HepG2 (cell line): ENCODE measurements around the gene MCRIP2. TPM values are rescaled to one million over a fixed set of nuclear protein-coding genes. Genes with fewer than 3 reads are reported as not detected.

Experiments used
- HOXA9 ChIP-seq: sonication (generic); formaldehyde crosslinking; IDR thresholded peaks from 2 replicates; pipeline ENCODE4 v1.8.1; 2022; ENCODE audit warnings: missing genetic modification reagents, mild to moderate bottlenecking, moderate library complexity, borderline replicate concordance
- NR2F6 ChIP-seq, 2 experiments: IDR thresholded peaks; 2 replicates each; pipeline ENCODE4 v1.6.1; 2016; ENCODE audit warnings: antibody characterized with exemption in 1 of 2, mild to moderate bottlenecking in 1 of 2
- RAD21 ChIP-seq: fragments of 450-650 bp; formaldehyde crosslinking; IDR thresholded peaks from 2 replicates; pipeline ENCODE4 v1.5.0; 2020; ENCODE audit warnings: mild to moderate bottlenecking
- RBFOX2 ChIP-seq: fragments of 200-400 bp; formaldehyde crosslinking; IDR thresholded peaks from 2 replicates; pipeline ENCODE4 v1.6.1; 2017; ENCODE audit warnings: low read depth, mild to moderate bottlenecking, low read length
- RFXAP ChIP-seq: sonication (generic); formaldehyde crosslinking; IDR thresholded peaks from 2 replicates; pipeline ENCODE4 v1.4.0; 2020; ENCODE audit warnings: missing genetic modification reagents, borderline replicate concordance
- TCF7 ChIP-seq: sonication (generic); IDR thresholded peaks from 2 replicates; pipeline ENCODE4 v1.6.1; 2016; ENCODE audit warnings: antibody characterized with exemption, low read depth
- ZNF205 ChIP-seq: IDR thresholded peaks from 2 replicates; pipeline ENCODE4 v1.6.1; 2018; ENCODE audit warnings: missing biosample characterization, missing genetic modification reagents
- ZNF563 ChIP-seq: sonication (generic); formaldehyde crosslinking; IDR thresholded peaks from 2 replicates; pipeline ENCODE4 v1.8.0; 2022; ENCODE audit warnings: mild to moderate bottlenecking, moderate library complexity, missing genetic modification reagents
- ZNF7 ChIP-seq: IDR thresholded peaks from 2 replicates; pipeline ENCODE4 v1.6.1; 2016; ENCODE audit warnings: missing biosample characterization, missing genetic modification reagents
- polyA plus RNA-seq, 8 experiments: library from polyadenylated mRNA; depleted of rRNA in 3 of 8; stranded (reverse) in 7 of 8; unstranded in 1 of 8; fragments of >200 nt; fragmentation: Illumina TruSeq in 4 of 8; extraction: Trizol in 4 of 8; gene quantifications; 2 replicates each; pipeline versions ENCODE4 v1.2.1 to v1.2.3, GENCODE V29; 2011 to 2016; ENCODE audit warnings: low read depth in 4 of 8, missing spikeins in 1 of 8, mixed read lengths in 1 of 8; ENCODE audit not compliant: insufficient read depth in 1 of 8
- total RNA-seq, 5 experiments: library from RNA; depleted of rRNA; stranded (reverse); fragments of >200 nt; fragmentation: Illumina TruSeq; extraction: Trizol; gene quantifications; 2 replicates each; pipeline ENCODE4 v1.2.3, GENCODE V29; 2016; ENCODE audit warnings: low read depth in 1 of 5
- TF ChIP-seq, protein P1 (sequence below): sonication (generic); formaldehyde crosslinking; IDR thresholded peaks from 2 replicates; pipeline ENCODE4 v1.4.0; 2020; ENCODE audit warnings: missing genetic modification reagents
- TF ChIP-seq, protein P2 (sequence below): IDR thresholded peaks from 2 replicates; pipeline ENCODE4 v1.6.1; 2016; ENCODE audit warnings: missing compliant biosample characterization, missing genetic modification reagents, borderline replicate concordance
- TF ChIP-seq, protein P3 (sequence below): sonication (generic); formaldehyde crosslinking; IDR thresholded peaks from 2 replicates; pipeline ENCODE4 v1.8.0; 2022; ENCODE audit warnings: low read depth, missing genetic modification reagents

The MCRIP2 gene
- total and polyA plus RNA-seq, 2 of the 13 experiments (the other 11 are each of a cell fraction or from before 2014, with no cell fraction given): 39.6 to 76.7 TPM

DNA sequence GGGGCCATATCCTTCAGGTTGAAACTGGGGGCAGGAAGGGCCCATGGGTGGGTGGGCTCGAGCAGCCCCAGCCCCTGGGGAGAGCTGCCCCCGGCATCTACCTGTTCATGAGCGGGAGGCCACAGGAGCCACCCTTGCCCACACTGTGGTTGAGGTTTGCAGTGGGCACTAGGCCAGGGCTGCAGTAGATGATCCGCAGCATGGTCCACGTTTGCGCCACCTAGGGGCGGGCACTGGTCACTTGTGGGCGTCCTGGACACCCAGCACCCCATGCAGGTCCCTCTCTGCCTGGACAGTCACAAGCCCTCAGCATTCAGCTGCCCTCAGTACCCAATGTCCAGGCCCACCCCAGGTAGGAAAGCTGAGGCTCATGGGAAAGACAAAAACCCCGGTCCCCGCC lies 44.3 kb downstream of the MCRIP2 start (continued):
- TF ChIP-seq, protein P1, sequence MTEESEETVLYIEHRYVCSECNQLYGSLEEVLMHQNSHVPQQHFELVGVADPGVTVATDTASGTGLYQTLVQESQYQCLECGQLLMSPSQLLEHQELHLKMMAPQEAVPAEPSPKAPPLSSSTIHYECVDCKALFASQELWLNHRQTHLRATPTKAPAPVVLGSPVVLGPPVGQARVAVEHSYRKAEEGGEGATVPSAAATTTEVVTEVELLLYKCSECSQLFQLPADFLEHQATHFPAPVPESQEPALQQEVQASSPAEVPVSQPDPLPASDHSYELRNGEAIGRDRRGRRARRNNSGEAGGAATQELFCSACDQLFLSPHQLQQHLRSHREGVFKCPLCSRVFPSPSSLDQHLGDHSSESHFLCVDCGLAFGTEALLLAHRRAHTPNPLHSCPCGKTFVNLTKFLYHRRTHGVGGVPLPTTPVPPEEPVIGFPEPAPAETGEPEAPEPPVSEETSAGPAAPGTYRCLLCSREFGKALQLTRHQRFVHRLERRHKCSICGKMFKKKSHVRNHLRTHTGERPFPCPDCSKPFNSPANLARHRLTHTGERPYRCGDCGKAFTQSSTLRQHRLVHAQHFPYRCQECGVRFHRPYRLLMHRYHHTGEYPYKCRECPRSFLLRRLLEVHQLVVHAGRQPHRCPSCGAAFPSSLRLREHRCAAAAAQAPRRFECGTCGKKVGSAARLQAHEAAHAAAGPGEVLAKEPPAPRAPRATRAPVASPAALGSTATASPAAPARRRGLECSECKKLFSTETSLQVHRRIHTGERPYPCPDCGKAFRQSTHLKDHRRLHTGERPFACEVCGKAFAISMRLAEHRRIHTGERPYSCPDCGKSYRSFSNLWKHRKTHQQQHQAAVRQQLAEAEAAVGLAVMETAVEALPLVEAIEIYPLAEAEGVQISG: peak; percentile 82
- TF ChIP-seq ZNF205 (no peak), ZNF563 (CRISPR knock-in tag) (no peak), HOXA9 (no peak), ZNF7 (CRISPR knock-in tag) (no peak), RAD21 (CRISPR knock-in tag) (0 out of 2 replicates have a peak, but pooled peaks have one; percentile 12), RFXAP (no peak), TCF7 (no peak), NR2F6 (IDR thresholded peaks at IDR 0.05) (no peak), NR2F6 (CRISPR knock-in tag; IDR thresholded peaks at IDR 0.05) (no peak), RBFOX2 (no peak)
- TF ChIP-seq, protein P2, sequence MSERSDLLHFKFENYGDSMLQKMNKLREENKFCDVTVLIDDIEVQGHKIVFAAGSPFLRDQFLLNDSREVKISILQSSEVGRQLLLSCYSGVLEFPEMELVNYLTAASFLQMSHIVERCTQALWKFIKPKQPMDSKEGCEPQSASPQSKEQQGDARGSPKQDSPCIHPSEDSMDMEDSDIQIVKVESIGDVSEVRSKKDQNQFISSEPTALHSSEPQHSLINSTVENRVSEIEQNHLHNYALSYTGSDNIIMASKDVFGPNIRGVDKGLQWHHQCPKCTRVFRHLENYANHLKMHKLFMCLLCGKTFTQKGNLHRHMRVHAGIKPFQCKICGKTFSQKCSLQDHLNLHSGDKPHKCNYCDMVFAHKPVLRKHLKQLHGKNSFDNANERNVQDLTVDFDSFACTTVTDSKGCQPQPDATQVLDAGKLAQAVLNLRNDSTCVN (CRISPR knock-in tag): no peak
- TF ChIP-seq, protein P3, sequence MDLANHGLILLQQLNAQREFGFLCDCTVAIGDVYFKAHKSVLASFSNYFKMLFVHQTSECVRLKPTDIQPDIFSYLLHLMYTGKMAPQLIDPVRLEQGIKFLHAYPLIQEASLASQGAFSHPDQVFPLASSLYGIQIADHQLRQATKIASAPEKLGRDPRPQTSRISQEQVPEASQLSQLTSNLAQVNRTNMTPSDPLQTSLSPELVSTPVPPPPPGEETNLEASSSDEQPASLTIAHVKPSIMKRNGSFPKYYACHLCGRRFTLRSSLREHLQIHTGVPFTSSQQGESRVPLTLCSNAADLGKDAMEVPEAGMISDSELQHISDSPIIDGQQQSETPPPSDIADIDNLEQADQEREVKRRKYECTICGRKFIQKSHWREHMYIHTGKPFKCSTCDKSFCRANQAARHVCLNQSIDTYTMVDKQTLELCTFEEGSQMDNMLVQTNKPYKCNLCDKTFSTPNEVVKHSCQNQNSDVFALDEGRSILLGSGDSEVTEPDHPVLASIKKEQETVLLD (CRISPR knock-in tag): no peak
